Gastroesophageal sphincter (tissue), 3 donors: Measurements from ENCODE around the gene DUSP12.

Source experiments
- CTCF ChIP-seq, 4 experiments: fragments of 200-600 bp in 2 of 4; fragments of 450-650 bp in 2 of 4; sonication (generic) in 1 of 4; IDR thresholded peaks; one replicate each; pipeline ENCODE4 v1.5.1; 2017 to 2019; ENCODE audit warnings: antibody characterized with exemption in 4 of 4, mild to moderate bottlenecking in 2 of 4, moderate library complexity in 2 of 4
- POLR2A ChIP-seq, 2 donors: fragments of 450-650 bp; IDR thresholded peaks; one replicate each; pipeline ENCODE4 v1.6.1; 2017; ENCODE audit warnings: antibody characterized with exemption in 2 of 2, mild to moderate bottlenecking in 2 of 2, moderate library complexity in 1 of 2

DNA sequence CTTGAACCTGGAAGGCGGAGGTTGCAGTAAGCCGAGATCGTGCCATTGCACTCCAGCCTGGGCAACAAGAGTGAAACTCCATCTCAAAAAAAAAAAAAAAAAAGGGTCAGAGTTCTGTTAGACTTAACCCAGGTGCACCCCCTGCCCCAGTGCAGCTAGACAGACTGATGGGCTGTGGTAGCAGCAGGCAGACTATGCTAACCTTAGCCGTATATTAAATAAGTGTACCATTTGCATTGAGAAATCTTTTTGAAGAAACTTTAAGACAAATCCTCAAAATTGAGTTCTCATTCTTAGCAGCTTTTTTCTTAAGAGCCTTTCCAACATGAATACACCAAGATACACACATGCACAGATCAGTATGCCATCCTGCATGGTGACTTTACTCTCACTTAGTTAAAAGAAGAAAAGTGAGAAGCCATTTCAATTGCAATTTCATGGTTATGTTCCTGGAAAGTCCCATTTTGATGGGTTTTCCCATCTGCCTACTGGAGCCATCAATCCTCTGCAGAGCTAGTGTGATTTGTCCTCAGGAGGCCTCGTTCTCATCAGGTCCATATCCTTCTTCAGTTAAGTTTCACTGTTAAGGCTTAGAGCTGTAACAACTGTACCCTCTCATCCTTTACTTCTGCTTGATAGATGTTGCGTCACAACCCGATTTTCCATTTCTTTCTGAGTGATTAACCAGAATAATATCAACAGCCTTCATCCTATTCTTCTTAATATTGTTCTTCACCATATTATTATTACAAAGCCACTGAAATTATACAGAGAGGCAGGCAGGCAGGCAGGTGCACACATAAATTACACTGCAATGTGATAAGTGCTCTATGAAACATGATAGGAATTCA lies 21.0 kb upstream of the DUSP12 start:
- TF ChIP-seq POLR2A (IDR thresholded peaks at IDR 0.05) (no peak), CTCF (IDR thresholded peaks at IDR 0.05) (no peak)
